NOMO-1 (cell line): ENCODE results near the gene AP1B1.

Experiments
- DNase-seq, 2 experiments: peaks; one replicate each; lab custom pipeline; 2025; ENCODE audit not compliant: unreplicated experiment in 2 of 2; lab: John Stamatoyannopoulos, UW

Gene AP1B1

DNA sequence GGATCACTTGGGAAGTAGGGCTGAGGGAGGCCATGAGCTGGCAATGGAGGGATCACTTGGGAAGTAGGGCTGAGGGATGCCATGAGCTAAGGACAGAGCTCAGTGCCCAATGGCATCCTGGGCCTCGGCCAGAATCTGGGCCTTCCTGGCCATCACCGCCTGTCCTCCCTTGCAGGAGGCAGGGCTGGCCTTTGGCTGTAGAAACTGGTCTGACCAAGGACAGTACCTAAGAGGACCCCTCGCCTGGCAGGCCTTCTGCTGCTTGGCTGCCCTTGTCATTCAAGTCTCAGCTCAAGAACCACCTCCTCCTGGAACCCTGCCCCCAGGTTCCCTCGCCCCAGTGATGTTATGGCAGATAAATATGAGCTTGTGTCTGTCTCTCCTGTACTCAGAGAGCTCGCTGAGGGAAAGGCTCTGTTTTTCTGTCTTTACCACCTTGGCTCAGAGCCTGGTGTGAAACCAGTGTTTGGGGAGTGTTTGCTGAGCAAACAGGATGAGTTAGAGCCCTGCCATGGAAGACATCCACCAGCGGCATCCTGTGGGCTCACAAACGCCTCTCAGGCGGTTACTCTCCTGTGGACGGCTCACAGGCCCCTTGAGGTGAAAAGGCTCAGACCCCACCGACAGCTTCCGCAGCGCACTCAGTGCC, 53.5 kb downstream of the AP1B1 start:
- no peak for DNase-seq

DNA sequence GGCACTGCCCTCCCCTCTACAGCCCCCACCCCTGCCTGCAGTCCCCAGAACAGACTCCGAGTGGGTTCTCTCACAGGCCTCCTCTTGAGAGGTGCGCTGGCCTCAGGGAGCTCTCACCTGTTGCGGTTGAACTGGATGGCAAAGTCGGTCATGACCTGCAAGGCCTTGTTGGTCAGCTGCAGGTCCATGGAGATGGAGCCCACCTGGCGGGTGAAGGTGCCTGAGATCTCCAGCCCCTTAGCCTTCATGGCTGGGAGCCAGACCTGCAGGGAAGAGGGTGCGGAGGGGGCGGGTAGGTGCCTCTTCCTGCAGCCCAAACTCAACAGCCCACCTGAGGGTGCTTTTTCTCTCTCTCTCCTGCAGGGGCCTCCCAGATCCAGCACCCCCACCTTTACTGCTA, 54.2 kb downstream of the AP1B1 start:
- DNase-seq, result no peak

DNA sequence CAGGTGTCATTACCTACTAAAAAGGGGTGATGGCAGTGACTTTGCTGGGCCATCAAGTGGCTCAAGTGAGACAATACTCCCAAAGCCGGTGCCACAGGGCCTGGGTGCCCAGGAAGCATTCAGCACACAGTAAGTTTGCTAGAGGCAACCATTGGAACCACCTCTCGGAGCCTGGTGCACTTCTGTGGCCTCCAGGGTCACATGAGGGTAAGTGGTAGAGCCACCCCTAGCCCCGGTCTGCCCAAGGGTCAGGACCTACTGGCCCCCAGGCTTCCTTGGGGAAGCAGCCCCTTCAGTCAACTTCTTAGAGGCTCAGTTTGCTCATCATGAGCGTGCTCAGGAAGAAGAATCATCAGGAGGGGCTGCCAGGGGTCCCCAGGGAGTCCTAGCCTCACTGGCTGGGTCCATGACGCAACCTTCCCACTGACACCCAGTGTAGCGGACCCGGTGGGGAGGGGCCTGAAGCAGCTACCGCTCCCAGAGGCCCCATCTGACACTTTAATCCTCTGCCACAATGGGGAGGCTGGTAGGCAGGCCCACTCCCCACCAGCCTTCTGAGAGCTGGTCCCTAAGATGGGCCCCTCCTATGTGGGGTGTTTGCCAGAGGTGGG, 55.4 kb downstream of the AP1B1 start:
- no peak for DNase-seq

DNA sequence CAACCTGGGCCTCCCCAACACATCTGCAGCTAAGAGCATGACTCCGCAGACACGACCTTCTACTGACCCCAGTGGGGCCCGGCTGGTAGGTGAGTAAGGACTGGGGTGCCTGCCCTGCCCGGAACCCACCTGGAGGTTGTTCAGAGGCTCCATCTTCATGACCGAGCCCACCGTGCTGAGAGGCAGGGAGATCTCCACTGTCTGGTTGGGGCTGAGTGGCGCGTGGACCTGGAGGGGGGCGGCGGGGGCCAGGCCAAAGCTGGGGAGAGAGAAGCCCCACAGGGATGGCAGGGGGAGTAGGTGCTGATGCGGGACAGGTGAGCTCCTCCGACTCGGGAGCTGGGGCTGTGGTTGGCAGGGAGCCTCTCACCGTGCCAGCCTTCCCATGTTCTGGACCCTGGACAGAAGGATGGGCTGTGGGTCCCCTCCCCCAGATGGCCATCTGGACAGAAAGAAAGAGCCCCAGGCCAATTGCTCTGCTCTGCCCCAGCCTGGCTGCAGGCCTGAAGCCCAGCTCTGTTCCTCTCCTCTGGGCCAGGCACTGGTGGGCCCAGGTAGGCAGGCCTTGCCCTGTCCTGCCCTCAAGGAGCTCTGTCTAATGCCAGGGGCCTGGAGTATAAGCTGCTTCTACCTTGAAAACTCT, 56.6 kb downstream of the AP1B1 start:
- DNase-seq, result no peak

- no peak for DNase-seq
Measured at GRCh38 chr22:29331213-29331612, 57.2 kb downstream of the AP1B1 start.

GRCh38 chr22:29330753-29331152, 57.6 kb downstream of the AP1B1 start:
- peak; percentile 98 to 100 for DNase-seq

- no peak for DNase-seq
Measured at GRCh38 chr22:29330291-29330690, 58.1 kb downstream of the AP1B1 start.

GRCh38 chr22:29329581-29329980, 58.8 kb downstream of the AP1B1 start:
- DNase-seq, result no peak

- no peak for DNase-seq
Measured at GRCh38 chr22:29328566-29329500, 59.5 kb downstream of the AP1B1 start.

DNA sequence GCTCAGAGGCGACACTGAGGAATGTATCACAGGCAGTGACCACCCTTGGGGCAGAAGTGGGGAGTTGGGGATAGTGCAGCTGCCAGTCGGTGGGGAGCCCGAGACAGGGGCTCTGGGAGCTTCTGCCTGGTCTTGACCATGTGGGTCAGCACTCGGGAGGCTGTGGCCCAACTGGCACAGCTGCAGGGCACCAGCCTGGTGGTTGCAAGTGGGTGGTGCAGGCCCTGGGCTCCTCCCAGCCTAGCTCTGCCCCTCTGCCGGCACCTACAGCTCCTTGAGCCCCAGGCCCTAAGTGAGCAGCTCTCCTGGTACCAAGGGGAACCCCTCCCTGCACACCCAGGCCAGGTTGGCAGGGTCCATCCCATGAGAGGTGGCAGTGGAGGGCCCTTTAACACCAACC, 60.3 kb downstream of the AP1B1 start:
- DNase-seq, result no peak

GRCh38 chr22:29327089-29327764, 61.1 kb downstream of the AP1B1 start:
- DNase-seq, result no peak

- no peak for DNase-seq
Measured at GRCh38 chr22:29326481-29326880, 61.9 kb downstream of the AP1B1 start.

DNA sequence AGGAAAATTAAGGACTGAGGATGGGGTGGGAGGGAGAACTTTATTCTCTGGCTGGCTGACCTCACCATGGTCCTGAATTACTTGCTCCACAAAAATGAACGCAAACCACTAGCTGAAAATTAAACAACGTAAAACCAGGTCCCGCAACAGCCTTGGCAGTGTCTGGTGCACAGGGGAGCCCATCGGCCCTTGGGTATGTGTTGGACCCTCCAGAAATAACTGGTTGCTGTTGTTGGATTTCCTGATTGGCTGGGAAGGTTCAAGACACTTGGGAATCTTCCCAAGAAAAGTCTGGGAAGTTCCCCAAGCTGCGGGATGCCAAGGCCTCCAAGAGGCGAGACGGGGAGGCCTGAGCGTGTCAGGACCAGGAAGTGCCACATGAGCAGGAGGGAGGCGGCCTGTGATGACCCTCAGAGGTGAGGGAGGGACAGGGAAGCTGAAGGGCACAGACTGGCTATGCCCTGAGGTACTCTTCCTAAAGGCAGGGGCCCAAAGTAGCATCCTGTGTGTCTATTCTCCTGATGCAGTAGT, 62.5 kb downstream of the AP1B1 start:
- DNase-seq, result no peak

DNA sequence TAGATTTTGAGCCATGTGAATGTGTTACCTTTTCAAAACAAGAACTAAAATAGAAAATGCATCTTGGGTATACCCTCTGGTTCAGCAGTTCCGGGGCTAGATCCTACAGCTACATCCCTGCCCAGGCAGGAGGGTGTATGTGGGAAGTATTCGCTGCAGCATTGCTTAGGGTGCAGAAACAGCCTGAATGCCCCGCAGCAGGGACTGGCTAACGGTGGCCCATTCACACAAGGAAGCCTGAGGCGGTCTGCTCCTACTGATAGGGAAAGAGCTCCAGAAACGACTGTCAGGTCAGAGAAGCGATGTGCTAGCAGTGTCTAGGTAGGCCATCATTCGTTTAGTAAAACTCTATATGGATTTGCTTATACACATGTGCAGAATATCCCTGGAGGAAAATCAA, 63.0 kb downstream of the AP1B1 start:
- DNase-seq, result no peak

GRCh38 chr22:29323641-29324040, 64.7 kb downstream of the AP1B1 start:
- no peak for DNase-seq

GRCh38 chr22:29320546-29320945, 67.8 kb downstream of the AP1B1 start:
- DNase-seq, result no peak

- DNase-seq, result no peak
Measured at GRCh38 chr22:29319072-29319471, 69.3 kb downstream of the AP1B1 start.

GRCh38 chr22:29317827-29318454, 70.4 kb downstream of the AP1B1 start:
- no peak for DNase-seq

DNA sequence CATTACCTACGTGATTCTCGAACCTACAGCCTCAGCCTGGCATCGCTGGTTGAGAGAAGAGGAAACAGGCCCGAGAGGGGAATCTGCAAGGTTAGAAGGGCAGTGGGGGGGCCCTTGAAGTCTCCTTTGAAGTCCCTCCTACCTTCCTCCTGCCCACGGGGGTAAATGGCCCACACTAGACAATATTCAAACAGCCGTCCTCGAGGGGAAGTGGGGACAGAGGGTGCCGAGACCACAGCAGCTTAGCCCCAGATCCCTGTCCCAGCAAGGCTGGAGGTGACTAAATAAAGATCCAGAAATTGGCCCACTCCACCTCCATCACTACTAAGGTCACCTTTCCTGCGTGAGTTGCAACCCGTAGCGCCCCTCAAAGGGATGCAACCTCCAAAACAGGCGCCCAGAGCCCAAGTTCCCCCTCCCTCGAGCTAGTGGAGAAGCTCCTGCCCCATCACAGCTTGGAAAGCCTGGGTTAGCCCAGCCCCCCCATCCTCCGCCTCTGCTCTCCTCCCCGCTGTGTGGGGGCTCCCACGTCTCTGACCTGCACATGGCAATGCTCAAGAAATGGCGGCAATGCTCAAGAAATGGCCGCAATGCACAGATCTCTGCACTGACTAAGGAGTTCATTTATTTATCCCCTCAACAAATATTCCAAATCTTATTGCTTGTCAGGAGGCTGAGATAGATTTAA, 72.1 kb downstream of the AP1B1 start:
- DNase-seq, result no peak
